Measurements from ENCODE around the gene OR52N5.

DNA sequence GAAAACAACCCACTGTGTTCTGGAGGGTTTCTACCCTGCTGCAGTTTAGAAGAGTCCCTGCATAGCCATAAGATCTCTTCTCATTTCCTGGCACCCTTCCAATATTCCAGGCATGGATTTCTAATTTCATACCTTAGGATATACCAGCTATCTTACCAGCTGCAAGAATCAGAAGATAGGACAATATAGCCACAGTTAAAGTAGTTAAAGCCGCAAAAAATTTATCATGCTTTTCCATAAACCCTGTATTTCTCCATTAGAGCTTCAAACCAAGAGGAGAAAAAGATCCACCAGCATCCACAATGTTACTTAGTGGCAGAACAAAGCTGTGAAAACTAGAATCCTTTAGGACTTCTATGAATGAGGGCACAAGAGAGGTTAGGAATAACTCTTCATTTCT is 55.5 kb downstream of the OR52N5 start:
- TF ChIP-seq POLR2A (IDR thresholded peaks at IDR 0.05), result no peak
- TF ChIP-seq, protein P1, sequence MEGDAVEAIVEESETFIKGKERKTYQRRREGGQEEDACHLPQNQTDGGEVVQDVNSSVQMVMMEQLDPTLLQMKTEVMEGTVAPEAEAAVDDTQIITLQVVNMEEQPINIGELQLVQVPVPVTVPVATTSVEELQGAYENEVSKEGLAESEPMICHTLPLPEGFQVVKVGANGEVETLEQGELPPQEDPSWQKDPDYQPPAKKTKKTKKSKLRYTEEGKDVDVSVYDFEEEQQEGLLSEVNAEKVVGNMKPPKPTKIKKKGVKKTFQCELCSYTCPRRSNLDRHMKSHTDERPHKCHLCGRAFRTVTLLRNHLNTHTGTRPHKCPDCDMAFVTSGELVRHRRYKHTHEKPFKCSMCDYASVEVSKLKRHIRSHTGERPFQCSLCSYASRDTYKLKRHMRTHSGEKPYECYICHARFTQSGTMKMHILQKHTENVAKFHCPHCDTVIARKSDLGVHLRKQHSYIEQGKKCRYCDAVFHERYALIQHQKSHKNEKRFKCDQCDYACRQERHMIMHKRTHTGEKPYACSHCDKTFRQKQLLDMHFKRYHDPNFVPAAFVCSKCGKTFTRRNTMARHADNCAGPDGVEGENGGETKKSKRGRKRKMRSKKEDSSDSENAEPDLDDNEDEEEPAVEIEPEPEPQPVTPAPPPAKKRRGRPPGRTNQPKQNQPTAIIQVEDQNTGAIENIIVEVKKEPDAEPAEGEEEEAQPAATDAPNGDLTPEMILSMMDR (IDR thresholded peaks at IDR 0.05), result no peak
